Heart right ventricle (tissue), 16 donors: ENCODE data around the gene CTBP2. TPM values are rescaled to one million over a fixed set of nuclear protein-coding genes. Genes with fewer than 3 reads are reported as not detected.

Experiments used
- ATAC-seq, 8 donors: fragments of 200-7000 bp; cut with Tn5 transposase; one replicate each; pipeline ENCODE4 v1.9.1; 2020; ENCODE audit warnings: mild to moderate bottlenecking in 8 of 8, moderate library complexity in 8 of 8, moderate number of reproducible peaks in 1 of 8
- DNase-seq, 2 donors: peaks; one replicate each; pipeline ENCODE4 v3.0.0-alpha.2; 2020
- H3K27ac ChIP-seq, 10 donors: fragments of 200-600 bp; sonication (generic) in 2 of 10; one replicate each; pipeline versions ENCODE4 v1.5.0 to v1.8.0; 2020 to 2022; ENCODE audit warnings: mild to moderate bottlenecking in 3 of 10
- H3K27me3 ChIP-seq, 7 donors: fragments of 200-600 bp; one replicate each; pipeline ENCODE4 v1.8.0; 2021 to 2022; ENCODE audit warnings: mild to moderate bottlenecking in 2 of 7
- H3K36me3 ChIP-seq, 9 donors: fragments of 200-600 bp; sonication (generic) in 1 of 9; one replicate each; pipeline versions ENCODE4 v1.5.0 to v1.8.0; 2020 to 2022; ENCODE audit warnings: mild to moderate bottlenecking in 2 of 9
- H3K4me1 ChIP-seq, 9 donors: fragments of 200-600 bp; sonication (generic) in 1 of 9; one replicate each; pipeline versions ENCODE4 v1.5.0 to v1.8.0; 2020 to 2022; ENCODE audit warnings: mild to moderate bottlenecking in 4 of 9
- H3K4me3 ChIP-seq, 10 donors: fragments of 200-600 bp; sonication (generic) in 2 of 10; one replicate each; pipeline versions ENCODE4 v1.5.0 to v1.8.0; 2020 to 2022; ENCODE audit warnings: mild to moderate bottlenecking in 7 of 10, moderate library complexity in 2 of 10
- H3K9me3 ChIP-seq, 11 donors: fragments of 200-600 bp in 10 of 11; sonication (generic) in 2 of 11; one replicate each; pipeline versions ENCODE4 v1.5.0 to v1.8.0; 2013 to 2022; ENCODE audit warnings: mild to moderate bottlenecking in 2 of 11, control low read depth in 1 of 11, moderate library complexity in 1 of 11
- CTCF ChIP-seq, 9 donors: fragments of 200-600 bp; sonication (generic) in 2 of 9; IDR thresholded peaks; one replicate each; pipeline versions ENCODE4 v1.5.0 to v1.8.0; 2021 to 2022; ENCODE audit warnings: antibody characterized with exemption in 9 of 9, mild to moderate bottlenecking in 5 of 9, moderate library complexity in 1 of 9
- WGBS, 2 donors: extraction: QIAGEN DNeasy Blood & Tissue Kit; methylation state at CpG; one replicate each; pipeline ENCODE4 v1.1.7; 2013; ENCODE audit warnings: inconsistent platforms in 1 of 2; 5-methylcytosine and 5-hydroxymethylcytosine counted together
- intact Hi-C, 10 donors: fragments of 100-400 bp; cut with DNase I; formaldehyde crosslinking; loops; one replicate each; pipeline versions ENCODE4 v1.11.1 to v1.14.2; 2022
- polyA plus RNA-seq, 2 donors: library from polyadenylated mRNA; stranded (reverse); fragments of 200-250 nt; gene quantifications; one replicate each; pipeline ENCODE4 v1.2.3, GENCODE V29; 2013
- total RNA-seq, 10 donors: library from RNA; stranded (reverse); fragmentation: NEBNext Ultra II Directional in 3 of 10; extraction: Animal tissue kit (Norgen Biotek cat#: 25700) in 3 of 10; gene quantifications; one replicate each; pipeline versions ENCODE4 v1.2.1 to v1.2.4, GENCODE V29; 2021 to 2023
- donor health status: Arrhythmogenic right ventricular cardiomyopathy.
- donor health status: ischemic (EF 13 %, LVEDD 7.1; RV severe dilation, severe dysfunction).
- donor health status: healthy with polysubstance abuse.
- donor health status: DM: no; HTN: yes; CAD: no.
- donor health status: DM: no; HTN: no; CAD: no.
- donor health status: ischemic (EF 25% LVEDD 6.9; RV normal size, moderate dysfunction).
- donor health status: ischemic (EF 25% LVEDD 5.7; RV mildly dilated, moderate dysfunction).
- donor health status: healthy.
- donor health status: DM: yes; HTN: yes; CAD: no.
- donor health status: Ischemic cardiomyopathy.
- donor health status: ischemic (EF 35%, LVEDD 5.7; RV mildly dilated, moderate dysfunction).
- donor health status: nonischemic (EF 11% LVEDD 7.7; RV severe dilation, severe dysfunction).
- donor health status: DM: yes; HTN: yes; CAD: no.
- donor health status: PGD.
- donor health status: ischemic (EF 29% LVEDD 5.4; RV normal size, mild dysfunction).
- donor health status: nonischemic (EF 23%, LVEDD 6.1; RV moderate dilation, normal function).

CTBP2 gene
- total and polyA plus RNA-seq, 12 donors: 14.7 to 36.2 (median 26.0) TPM

GRCh38 chr10:124972637-124973036 lies 187.7 kb downstream of the CTBP2 start:
- Histone ChIP-seq H3K4me3 (no peak overlapping the region), H3K36me3 (peaks cover 0 to 77% (median 11%) of the 10 kb centered on the region in 9 donors), H3K9me3 (no peaks in the 10 kb centered on the region), H3K4me1 (peaks cover 4 to 43% (median 27%) of the 10 kb centered on the region in 9 donors), H3K27ac (no peak overlapping the region), H3K27me3 (no peaks in the 10 kb centered on the region)
- TF ChIP-seq CTCF (IDR thresholded peaks at IDR 0.05): no peak
- 90 to 91% methylated on average over 7 of the region's 7 CpGs for WGBS, 2 donors
- DNase-seq: no peak
- ATAC-seq: no peak
- intact Hi-C loops: loop anchor here in 3 of 10 donors (10.0 kb wide), 2 partner anchors 48 to 58 kb away; no protein-coding TSS in a partner anchor

GRCh38 chr10:124971276-124971675 lies 189.1 kb downstream of the CTBP2 start:
- H3K27me3 ChIP-seq: no peaks in the 10 kb centered on the region
- TF ChIP-seq CTCF (IDR thresholded peaks at IDR 0.05): no peak
- WGBS, 2 donors: 13 to 15% methylated on average over 2 of the region's 2 CpGs
- H3K27ac ChIP-seq: peak overlapping the region in 8 of 10 donors; percentile 4 to 60 (median 32)
- H3K9me3 ChIP-seq: no peaks in the 10 kb centered on the region
- peak in 4 of 8 donors; percentile 48 to 65 (median 52) for ATAC-seq
- DNase-seq: no peak
- intact Hi-C loops: loop anchor here in 3 of 10 donors (10.0 kb wide), 2 partner anchors 46 to 56 kb away; no protein-coding TSS in a partner anchor
- H3K36me3 ChIP-seq: peaks cover 0 to 85% (median 11%) of the 10 kb centered on the region in 9 donors
- H3K4me1 ChIP-seq: peaks cover 4 to 46% (median 26%) of the 10 kb centered on the region in 9 donors
- H3K4me3 ChIP-seq: no peak overlapping the region

GRCh38 chr10:124967255-124967654 lies 193.1 kb downstream of the CTBP2 start:
- H3K9me3 ChIP-seq: no peaks in the 10 kb centered on the region
- intact Hi-C loops: no loop called here
- 68 to 82% methylated on average over 2 of the region's 2 CpGs for WGBS, 2 donors
- no peak overlapping the region for H3K27ac ChIP-seq
- ATAC-seq (no peak), DNase-seq (no peak)
- H3K4me3 ChIP-seq: no peak overlapping the region
- no peak for TF ChIP-seq CTCF (IDR thresholded peaks at IDR 0.05)
- H3K27me3 ChIP-seq: no peaks in the 10 kb centered on the region
- H3K36me3 ChIP-seq: peaks cover 0 to 52% (median 3%) of the 10 kb centered on the region in 9 donors
- H3K4me1 ChIP-seq: peaks cover 4 to 54% (median 26%) of the 10 kb centered on the region in 9 donors

- peaks cover 2 to 55% (median 21%) of the 10 kb centered on the region in 9 donors for H3K4me1 ChIP-seq
- no peak overlapping the region for H3K4me3 ChIP-seq
- no peaks in the 10 kb centered on the region for H3K27me3 ChIP-seq
- no peak overlapping the region for H3K27ac ChIP-seq
- no peaks in the 10 kb centered on the region for H3K9me3 ChIP-seq
- intact Hi-C loops: no loop called here
- no peak for ATAC-seq
- no peak for DNase-seq
- TF ChIP-seq CTCF (IDR thresholded peaks at IDR 0.05): no peak
- peaks cover 0 to 46% (median 3%) of the 10 kb centered on the region in 9 donors for H3K36me3 ChIP-seq
- WGBS, 2 donors: 71 to 78% methylated on average over 5 of the region's 5 CpGs
Observed at GRCh38 chr10:124966008-124966407, 194.4 kb downstream of the CTBP2 start.
